ENCODE measurements around the gene CNTNAP4.

Gene CNTNAP4

GRCh38 chr16:76360404-76360803 lies 83.2 kb downstream of the CNTNAP4 start:
- Histone ChIP-seq H2AFZ (ENCODE audit: low read length) (no peak overlapping the region), H2BK120ac (ENCODE audit: low read depth, low read length) (no peak overlapping the region), H4K91ac (ENCODE audit: low read depth, low read length, poor library complexity) (no peak overlapping the region), H3K36me3 (replicated peaks in 1 of 2; ENCODE audit: control insufficient read depth in 2 of 2, insufficient read depth in 2 of 2, low read length in 2 of 2) (no peaks in the 10 kb centered on the region), H3K23ac (ENCODE audit: low read depth, low read length, poor library complexity) (no peak overlapping the region), H2BK12ac (ENCODE audit: low read length) (no peak overlapping the region), H2BK15ac (ENCODE audit: low read length) (no peak overlapping the region), H2BK5ac (ENCODE audit: low read length) (no peak overlapping the region), H3K27me3 (ENCODE audit: control insufficient read depth in 3 of 3, insufficient read depth in 3 of 3, low read depth in 1 of 3, low read length in 3 of 3) (no peaks in the 10 kb centered on the region), H3K9me3 (replicated peaks in 1 of 2; ENCODE audit: control insufficient read depth in 2 of 2, insufficient read depth in 1 of 2, low read depth in 1 of 2, low read length in 2 of 2) (no peaks in the 10 kb centered on the region), H3K4me3 (ENCODE audit: low read length in 2 of 2) (no peak overlapping the region), H3K79me1 (ENCODE audit: low read depth, low read length) (no peaks in the 10 kb centered on the region), H3K4me1 (ENCODE audit: control insufficient read depth in 2 of 2, insufficient read depth in 1 of 2, low read depth in 1 of 2, low read length in 2 of 2) (no peaks in the 10 kb centered on the region), H3K4me2 (ENCODE audit: insufficient read depth, low read length, poor library complexity, severe bottlenecking) (no peak overlapping the region), H4K8ac (ENCODE audit: low read depth, low read length) (no peak overlapping the region), H3K14ac (ENCODE audit: low read length) (no peak overlapping the region), H3K18ac (ENCODE audit: low read length) (no peak overlapping the region), H3K9ac (ENCODE audit: low read depth, low read length, poor library complexity) (no peak overlapping the region), H3K4ac (ENCODE audit: low read length) (no peak overlapping the region), H3K27ac (replicated peaks; ENCODE audit: low read length) (no peak overlapping the region), H2AK5ac (ENCODE audit: low read depth, low read length) (no peak overlapping the region)
- DNase-seq (ENCODE audit: low spot score): no peak
- WGBS, 2 donors (ENCODE audit: extremely low coverage in 2 of 2, insufficient read length in 2 of 2, insufficient replicate concordance in 1 of 2): no CpG with 5 or more reads among the region's 1 CpG

GRCh38 chr16:76370344-76370743 lies 93.1 kb downstream of the CNTNAP4 start:
- no peaks in the 10 kb centered on the region for H3K4me1 ChIP-seq (ENCODE audit: control insufficient read depth in 2 of 2, insufficient read depth in 1 of 2, low read depth in 1 of 2, low read length in 2 of 2)

GRCh38 chr16:76371441-76371840 lies 94.2 kb downstream of the CNTNAP4 start:
- H3K27me3 ChIP-seq (ENCODE audit: control insufficient read depth in 3 of 3, insufficient read depth in 3 of 3, low read depth in 1 of 3, low read length in 3 of 3): no peaks in the 10 kb centered on the region

More at GRCh38 chr16:76370344-76370743, 93.1 kb downstream of the CNTNAP4 start:
- Histone ChIP-seq H2AK5ac (ENCODE audit: low read depth, low read length) (no peak overlapping the region), H3K27me3 (ENCODE audit: control insufficient read depth in 3 of 3, insufficient read depth in 3 of 3, low read depth in 1 of 3, low read length in 3 of 3) (no peaks in the 10 kb centered on the region), H3K14ac (ENCODE audit: low read length) (no peak overlapping the region), H4K8ac (ENCODE audit: low read depth, low read length) (no peak overlapping the region), H2BK5ac (ENCODE audit: low read length) (no peak overlapping the region), H3K4me2 (ENCODE audit: insufficient read depth, low read length, poor library complexity, severe bottlenecking) (no peak overlapping the region), H3K4ac (ENCODE audit: low read length) (no peak overlapping the region), H3K36me3 (replicated peaks in 1 of 2; ENCODE audit: control insufficient read depth in 2 of 2, insufficient read depth in 2 of 2, low read length in 2 of 2) (no peaks in the 10 kb centered on the region), H3K23ac (ENCODE audit: low read depth, low read length, poor library complexity) (no peak overlapping the region), H2BK15ac (ENCODE audit: low read length) (no peak overlapping the region), H2BK12ac (ENCODE audit: low read length) (no peak overlapping the region), H3K79me1 (ENCODE audit: low read depth, low read length) (no peaks in the 10 kb centered on the region), H3K9me3 (replicated peaks in 1 of 2; ENCODE audit: control insufficient read depth in 2 of 2, insufficient read depth in 1 of 2, low read depth in 1 of 2, low read length in 2 of 2) (no peaks in the 10 kb centered on the region), H2AFZ (ENCODE audit: low read length) (peak overlapping the region; percentile 60), H3K18ac (ENCODE audit: low read length) (no peak overlapping the region), H2BK120ac (ENCODE audit: low read depth, low read length) (no peak overlapping the region), H3K27ac (replicated peaks; ENCODE audit: low read length) (no peak overlapping the region), H3K9ac (ENCODE audit: low read depth, low read length, poor library complexity) (no peak overlapping the region), H3K4me3 (ENCODE audit: low read length in 2 of 2) (no peak overlapping the region), H4K91ac (ENCODE audit: low read depth, low read length, poor library complexity) (no peak overlapping the region)
- no peak for DNase-seq (ENCODE audit: low spot score)
- no CpG with 5 or more reads among the region's 4 CpGs for WGBS, 2 donors (ENCODE audit: extremely low coverage in 2 of 2, insufficient read length in 2 of 2, insufficient replicate concordance in 1 of 2)

GRCh38 chr16:76373998-76374397 lies 96.8 kb downstream of the CNTNAP4 start:
- Histone ChIP-seq H2AFZ (ENCODE audit: low read length) (no peak overlapping the region), H2BK120ac (ENCODE audit: low read depth, low read length) (no peak overlapping the region), H3K18ac (ENCODE audit: low read length) (no peak overlapping the region), H3K36me3 (replicated peaks in 1 of 2; ENCODE audit: control insufficient read depth in 2 of 2, insufficient read depth in 2 of 2, low read length in 2 of 2) (no peaks in the 10 kb centered on the region), H3K9ac (ENCODE audit: low read depth, low read length, poor library complexity) (no peak overlapping the region), H3K27ac (replicated peaks; ENCODE audit: low read length) (no peak overlapping the region), H4K8ac (ENCODE audit: low read depth, low read length) (no peak overlapping the region), H3K23ac (ENCODE audit: low read depth, low read length, poor library complexity) (no peak overlapping the region), H2BK15ac (ENCODE audit: low read length) (no peak overlapping the region), H3K9me3 (replicated peaks in 1 of 2; ENCODE audit: control insufficient read depth in 2 of 2, insufficient read depth in 1 of 2, low read depth in 1 of 2, low read length in 2 of 2) (no peaks in the 10 kb centered on the region), H4K91ac (ENCODE audit: low read depth, low read length, poor library complexity) (no peak overlapping the region), H3K4ac (ENCODE audit: low read length) (no peak overlapping the region), H3K79me1 (ENCODE audit: low read depth, low read length) (no peaks in the 10 kb centered on the region), H2BK12ac (ENCODE audit: low read length) (no peak overlapping the region), H3K4me2 (ENCODE audit: insufficient read depth, low read length, poor library complexity, severe bottlenecking) (no peak overlapping the region), H3K27me3 (ENCODE audit: control insufficient read depth in 3 of 3, insufficient read depth in 3 of 3, low read depth in 1 of 3, low read length in 3 of 3) (no peaks in the 10 kb centered on the region), H2AK5ac (ENCODE audit: low read depth, low read length) (no peak overlapping the region), H3K4me1 (ENCODE audit: control insufficient read depth in 2 of 2, insufficient read depth in 1 of 2, low read depth in 1 of 2, low read length in 2 of 2) (no peaks in the 10 kb centered on the region), H2BK5ac (ENCODE audit: low read length) (no peak overlapping the region), H3K14ac (ENCODE audit: low read length) (no peak overlapping the region), H3K4me3 (ENCODE audit: low read length in 2 of 2) (no peak overlapping the region)
- DNase-seq (ENCODE audit: low spot score): no peak
- no CpG with 5 or more reads among the region's 4 CpGs for WGBS, 2 donors (ENCODE audit: extremely low coverage in 2 of 2, insufficient read length in 2 of 2, insufficient replicate concordance in 1 of 2)

More at GRCh38 chr16:76371441-76371840, 94.2 kb downstream of the CNTNAP4 start:
- no peaks in the 10 kb centered on the region for H3K4me1 ChIP-seq (ENCODE audit: control insufficient read depth in 2 of 2, insufficient read depth in 1 of 2, low read depth in 1 of 2, low read length in 2 of 2)
- H3K4me2 ChIP-seq (ENCODE audit: insufficient read depth, low read length, poor library complexity, severe bottlenecking): no peak overlapping the region
- WGBS, 2 donors (ENCODE audit: extremely low coverage in 2 of 2, insufficient read length in 2 of 2, insufficient replicate concordance in 1 of 2): no CpG with 5 or more reads among the region's 3 CpGs
- H2BK15ac ChIP-seq (ENCODE audit: low read length): no peak overlapping the region
- H3K9me3 ChIP-seq (replicated peaks in 1 of 2; ENCODE audit: control insufficient read depth in 2 of 2, insufficient read depth in 1 of 2, low read depth in 1 of 2, low read length in 2 of 2): no peaks in the 10 kb centered on the region
- no peak overlapping the region for H2BK120ac ChIP-seq (ENCODE audit: low read depth, low read length)
- H2AK5ac ChIP-seq (ENCODE audit: low read depth, low read length): no peak overlapping the region
- H3K79me1 ChIP-seq (ENCODE audit: low read depth, low read length): no peaks in the 10 kb centered on the region
- DNase-seq (ENCODE audit: low spot score): no peak
- no peak overlapping the region for H4K91ac ChIP-seq (ENCODE audit: low read depth, low read length, poor library complexity)
- H2BK12ac ChIP-seq (ENCODE audit: low read length): no peak overlapping the region
- no peak overlapping the region for H4K8ac ChIP-seq (ENCODE audit: low read depth, low read length)
- no peak overlapping the region for H3K4ac ChIP-seq (ENCODE audit: low read length)
- H3K9ac ChIP-seq (ENCODE audit: low read depth, low read length, poor library complexity): no peak overlapping the region
- H3K14ac ChIP-seq (ENCODE audit: low read length): no peak overlapping the region
- H2AFZ ChIP-seq (ENCODE audit: low read length): no peak overlapping the region
- H3K18ac ChIP-seq (ENCODE audit: low read length): no peak overlapping the region
- H2BK5ac ChIP-seq (ENCODE audit: low read length): no peak overlapping the region
- H3K4me3 ChIP-seq (ENCODE audit: low read length in 2 of 2): no peak overlapping the region
- H3K23ac ChIP-seq (ENCODE audit: low read depth, low read length, poor library complexity): no peak overlapping the region
- H3K36me3 ChIP-seq (replicated peaks in 1 of 2; ENCODE audit: control insufficient read depth in 2 of 2, insufficient read depth in 2 of 2, low read length in 2 of 2): no peaks in the 10 kb centered on the region
- H3K27ac ChIP-seq (replicated peaks; ENCODE audit: low read length): no peak overlapping the region

Data from neuronal stem cell (in vitro differentiated cells).